H1 (cell line): ENCODE data around the gene TTC31. TPM values are rescaled to one million over a fixed set of nuclear protein-coding genes. Genes with fewer than 3 reads are reported as not detected.

Experiments
- JUND ChIP-seq: IDR thresholded peaks from 2 replicates; pipeline ENCODE4 v1.6.1; 2011; ENCODE audit warnings: mild to moderate bottlenecking, improper control_type of control experiment, low read length
- KDM4A ChIP-seq: IDR thresholded peaks from one replicate; pipeline ENCODE4 v1.7.1; 2012; ENCODE audit warnings: low read depth, mild to moderate bottlenecking, moderate library complexity, low read length, inconsistent platforms; ENCODE audit not compliant: severe bottlenecking
- polyA plus RNA-seq, 7 experiments: library from polyadenylated mRNA; depleted of rRNA in 3 of 7; stranded (reverse) in 5 of 7; unstranded in 2 of 7; fragments of >200 nt in 5 of 7; fragments of 200-250 nt in 2 of 7; gene quantifications; 1 replicate in 5 of 7; 2 replicates in 1 of 7; 4 replicates in 1 of 7; pipeline versions ENCODE4 v1.2.1 to v1.2.3, GENCODE V29; 2011 to 2013; ENCODE audit warnings: missing spikeins in 2 of 7, mixed read lengths in 2 of 7
- total RNA-seq: library from RNA; stranded (reverse); fragmentation: NEBNext Ultra II Directional; extraction: Animal tissue kit (Norgen Biotek cat#: 25700); gene quantifications from 2 replicates; pipeline ENCODE4 v1.2.1, GENCODE V29; 2021
- TF ChIP-seq, protein P1 (sequence below): fragments of 300-600 bp; sonication (generic); IDR thresholded peaks from 2 replicates; pipeline ENCODE4 v1.7.1; 2012; ENCODE audit warnings: low read length, moderate library complexity, mild to moderate bottlenecking, inconsistent platforms; ENCODE audit not compliant: insufficient replicate concordance

TTC31 gene
- total and polyA plus RNA-seq, 2 of the 8 experiments (the other 6 are each of a cell fraction or from before 2014, with no cell fraction given), result 28.8 to 29.9 TPM

DNA sequence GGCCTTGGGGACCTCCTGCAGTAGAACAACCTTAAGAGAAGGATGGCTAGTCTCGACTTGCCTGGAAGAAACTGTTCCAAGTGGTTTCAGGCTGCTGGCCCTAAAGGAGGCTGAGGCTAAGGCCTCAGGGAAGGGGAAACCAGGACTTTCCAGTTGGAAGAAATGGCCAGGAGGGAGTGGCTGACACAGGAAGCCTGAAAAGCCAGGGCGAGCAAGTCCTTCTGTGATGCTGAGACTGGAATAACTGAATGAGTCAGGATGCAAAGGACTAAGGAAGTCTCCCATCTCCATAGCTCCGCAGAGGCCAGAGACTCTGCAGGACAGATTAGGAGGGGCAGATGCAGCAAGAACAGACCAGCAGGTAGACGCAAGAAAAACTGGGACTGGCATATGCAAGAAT, 54.3 kb downstream of the TTC31 start (continued):
- TF ChIP-seq, protein P1, sequence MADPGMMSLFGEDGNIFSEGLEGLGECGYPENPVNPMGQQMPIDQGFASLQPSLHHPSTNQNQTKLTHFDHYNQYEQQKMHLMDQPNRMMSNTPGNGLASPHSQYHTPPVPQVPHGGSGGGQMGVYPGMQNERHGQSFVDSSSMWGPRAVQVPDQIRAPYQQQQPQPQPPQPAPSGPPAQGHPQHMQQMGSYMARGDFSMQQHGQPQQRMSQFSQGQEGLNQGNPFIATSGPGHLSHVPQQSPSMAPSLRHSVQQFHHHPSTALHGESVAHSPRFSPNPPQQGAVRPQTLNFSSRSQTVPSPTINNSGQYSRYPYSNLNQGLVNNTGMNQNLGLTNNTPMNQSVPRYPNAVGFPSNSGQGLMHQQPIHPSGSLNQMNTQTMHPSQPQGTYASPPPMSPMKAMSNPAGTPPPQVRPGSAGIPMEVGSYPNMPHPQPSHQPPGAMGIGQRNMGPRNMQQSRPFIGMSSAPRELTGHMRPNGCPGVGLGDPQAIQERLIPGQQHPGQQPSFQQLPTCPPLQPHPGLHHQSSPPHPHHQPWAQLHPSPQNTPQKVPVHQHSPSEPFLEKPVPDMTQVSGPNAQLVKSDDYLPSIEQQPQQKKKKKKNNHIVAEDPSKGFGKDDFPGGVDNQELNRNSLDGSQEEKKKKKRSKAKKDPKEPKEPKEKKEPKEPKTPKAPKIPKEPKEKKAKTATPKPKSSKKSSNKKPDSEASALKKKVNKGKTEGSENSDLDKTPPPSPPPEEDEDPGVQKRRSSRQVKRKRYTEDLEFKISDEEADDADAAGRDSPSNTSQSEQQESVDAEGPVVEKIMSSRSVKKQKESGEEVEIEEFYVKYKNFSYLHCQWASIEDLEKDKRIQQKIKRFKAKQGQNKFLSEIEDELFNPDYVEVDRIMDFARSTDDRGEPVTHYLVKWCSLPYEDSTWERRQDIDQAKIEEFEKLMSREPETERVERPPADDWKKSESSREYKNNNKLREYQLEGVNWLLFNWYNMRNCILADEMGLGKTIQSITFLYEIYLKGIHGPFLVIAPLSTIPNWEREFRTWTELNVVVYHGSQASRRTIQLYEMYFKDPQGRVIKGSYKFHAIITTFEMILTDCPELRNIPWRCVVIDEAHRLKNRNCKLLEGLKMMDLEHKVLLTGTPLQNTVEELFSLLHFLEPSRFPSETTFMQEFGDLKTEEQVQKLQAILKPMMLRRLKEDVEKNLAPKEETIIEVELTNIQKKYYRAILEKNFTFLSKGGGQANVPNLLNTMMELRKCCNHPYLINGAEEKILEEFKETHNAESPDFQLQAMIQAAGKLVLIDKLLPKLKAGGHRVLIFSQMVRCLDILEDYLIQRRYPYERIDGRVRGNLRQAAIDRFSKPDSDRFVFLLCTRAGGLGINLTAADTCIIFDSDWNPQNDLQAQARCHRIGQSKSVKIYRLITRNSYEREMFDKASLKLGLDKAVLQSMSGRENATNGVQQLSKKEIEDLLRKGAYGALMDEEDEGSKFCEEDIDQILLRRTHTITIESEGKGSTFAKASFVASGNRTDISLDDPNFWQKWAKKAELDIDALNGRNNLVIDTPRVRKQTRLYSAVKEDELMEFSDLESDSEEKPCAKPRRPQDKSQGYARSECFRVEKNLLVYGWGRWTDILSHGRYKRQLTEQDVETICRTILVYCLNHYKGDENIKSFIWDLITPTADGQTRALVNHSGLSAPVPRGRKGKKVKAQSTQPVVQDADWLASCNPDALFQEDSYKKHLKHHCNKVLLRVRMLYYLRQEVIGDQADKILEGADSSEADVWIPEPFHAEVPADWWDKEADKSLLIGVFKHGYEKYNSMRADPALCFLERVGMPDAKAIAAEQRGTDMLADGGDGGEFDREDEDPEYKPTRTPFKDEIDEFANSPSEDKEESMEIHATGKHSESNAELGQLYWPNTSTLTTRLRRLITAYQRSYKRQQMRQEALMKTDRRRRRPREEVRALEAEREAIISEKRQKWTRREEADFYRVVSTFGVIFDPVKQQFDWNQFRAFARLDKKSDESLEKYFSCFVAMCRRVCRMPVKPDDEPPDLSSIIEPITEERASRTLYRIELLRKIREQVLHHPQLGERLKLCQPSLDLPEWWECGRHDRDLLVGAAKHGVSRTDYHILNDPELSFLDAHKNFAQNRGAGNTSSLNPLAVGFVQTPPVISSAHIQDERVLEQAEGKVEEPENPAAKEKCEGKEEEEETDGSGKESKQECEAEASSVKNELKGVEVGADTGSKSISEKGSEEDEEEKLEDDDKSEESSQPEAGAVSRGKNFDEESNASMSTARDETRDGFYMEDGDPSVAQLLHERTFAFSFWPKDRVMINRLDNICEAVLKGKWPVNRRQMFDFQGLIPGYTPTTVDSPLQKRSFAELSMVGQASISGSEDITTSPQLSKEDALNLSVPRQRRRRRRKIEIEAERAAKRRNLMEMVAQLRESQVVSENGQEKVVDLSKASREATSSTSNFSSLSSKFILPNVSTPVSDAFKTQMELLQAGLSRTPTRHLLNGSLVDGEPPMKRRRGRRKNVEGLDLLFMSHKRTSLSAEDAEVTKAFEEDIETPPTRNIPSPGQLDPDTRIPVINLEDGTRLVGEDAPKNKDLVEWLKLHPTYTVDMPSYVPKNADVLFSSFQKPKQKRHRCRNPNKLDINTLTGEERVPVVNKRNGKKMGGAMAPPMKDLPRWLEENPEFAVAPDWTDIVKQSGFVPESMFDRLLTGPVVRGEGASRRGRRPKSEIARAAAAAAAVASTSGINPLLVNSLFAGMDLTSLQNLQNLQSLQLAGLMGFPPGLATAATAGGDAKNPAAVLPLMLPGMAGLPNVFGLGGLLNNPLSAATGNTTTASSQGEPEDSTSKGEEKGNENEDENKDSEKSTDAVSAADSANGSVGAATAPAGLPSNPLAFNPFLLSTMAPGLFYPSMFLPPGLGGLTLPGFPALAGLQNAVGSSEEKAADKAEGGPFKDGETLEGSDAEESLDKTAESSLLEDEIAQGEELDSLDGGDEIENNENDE, result no peak
- no peak for TF ChIP-seq JUND
- TF ChIP-seq KDM4A, result no peak
